Astrocyte (in vitro differentiated cells and primary cell): Measurements from ENCODE around the gene TUBB4B. TPM values are rescaled to one million over a fixed set of nuclear protein-coding genes. Genes with fewer than 3 reads are reported as not detected.

Experiments
- DNase-seq: peaks from one replicate; pipeline ENCODE4 v3.0.0-alpha.2; 2010; ENCODE audit warnings: low read depth
- FAIRE-seq: peaks from 2 replicates; lab custom pipeline; 2011; peaks lifted over from hg19 to GRCh38; lab: Jason Lieb, UNC
- H2AFZ ChIP-seq: 2 replicates; pipeline ENCODE4 v1.6.0; 2012; ENCODE audit warnings: low read depth, low read length, inconsistent platforms
- H3K27ac ChIP-seq: 2 replicates; pipeline ENCODE4 v1.5.1; 2011; ENCODE audit warnings: low read depth, low read length, inconsistent platforms
- H3K27me3 ChIP-seq: 2 replicates; pipeline ENCODE4 v1.6.0; 2011; ENCODE audit warnings: low read length, inconsistent platforms; ENCODE audit not compliant: insufficient read depth
- H3K36me3 ChIP-seq: 2 replicates; pipeline ENCODE4 v1.5.1; 2011; ENCODE audit warnings: low read length, inconsistent platforms; ENCODE audit not compliant: insufficient read depth
- H3K4me1 ChIP-seq: 2 replicates; pipeline ENCODE4 v1.5.1; 2011; ENCODE audit warnings: low read length, inconsistent platforms; ENCODE audit not compliant: insufficient read depth
- H3K4me2 ChIP-seq: 2 replicates; pipeline ENCODE4 v1.6.0; 2012; ENCODE audit warnings: low read length, inconsistent platforms
- H3K4me3 ChIP-seq: 2 replicates; pipeline ENCODE4 v1.5.1; 2011; ENCODE audit warnings: low read depth, mild to moderate bottlenecking, low read length, inconsistent platforms; ENCODE audit not compliant: insufficient read depth
- H3K79me2 ChIP-seq: 2 replicates; pipeline ENCODE4 v1.6.0; 2012; ENCODE audit warnings: mild to moderate bottlenecking, low read length, inconsistent platforms; ENCODE audit not compliant: insufficient read depth
- H3K9ac ChIP-seq: 2 replicates; pipeline ENCODE4 v1.6.0; 2012; ENCODE audit warnings: mild to moderate bottlenecking, low read length, inconsistent platforms
- H3K9me3 ChIP-seq: 2 replicates; pipeline ENCODE4 v1.5.1; 2012; ENCODE audit warnings: low read depth, mild to moderate bottlenecking, low read length, inconsistent platforms; ENCODE audit not compliant: insufficient read depth
- H4K20me1 ChIP-seq: 2 replicates; pipeline ENCODE4 v1.6.0; 2012; ENCODE audit warnings: low read length, inconsistent platforms; ENCODE audit not compliant: insufficient read depth
- H3K27ac Mint-ChIP-seq: one replicate; pipeline ENCODE4 v1.8.0; 2021; ENCODE audit warnings: mild to moderate bottlenecking, mixed read lengths; ENCODE audit not compliant: unreplicated experiment
- H3K27me3 Mint-ChIP-seq: one replicate; pipeline ENCODE4 v1.8.0; 2021; ENCODE audit warnings: low read depth, mixed read lengths; ENCODE audit not compliant: unreplicated experiment
- H3K36me3 Mint-ChIP-seq: one replicate; pipeline ENCODE4 v1.8.0; 2021; ENCODE audit warnings: low read depth, mixed read lengths; ENCODE audit not compliant: unreplicated experiment
- H3K4me1 Mint-ChIP-seq: one replicate; pipeline ENCODE4 v1.8.0; 2021; ENCODE audit warnings: low read depth, mixed read lengths; ENCODE audit not compliant: unreplicated experiment
- H3K4me3 Mint-ChIP-seq: one replicate; pipeline ENCODE4 v1.8.0; 2021; ENCODE audit warnings: mild to moderate bottlenecking, moderate library complexity, mixed read lengths; ENCODE audit not compliant: unreplicated experiment
- H3K9me3 Mint-ChIP-seq: one replicate; pipeline ENCODE4 v1.8.0; 2021; ENCODE audit warnings: mild to moderate bottlenecking, mixed read lengths; ENCODE audit not compliant: unreplicated experiment
- CTCF ChIP-seq: IDR thresholded peaks from 2 replicates; pipeline ENCODE4 v1.5.1; 2011; ENCODE audit warnings: low read depth, mild to moderate bottlenecking, inconsistent platforms, low read length, moderate library complexity; ENCODE audit not compliant: insufficient read depth
- EZH2 ChIP-seq: IDR thresholded peaks from 2 replicates; pipeline ENCODE4 v1.6.1; 2012; ENCODE audit warnings: mild to moderate bottlenecking, low read length, inconsistent platforms; ENCODE audit not compliant: insufficient read depth
- total RNA-seq: library from RNA; stranded (reverse); gene quantifications from 2 replicates; pipeline ENCODE4 v1.2.1, GENCODE V29; 2021

The TUBB4B gene
- total RNA-seq, 1 donor from 2014 or later = 218 TPM

- Histone ChIP-seq H3K4me2 (peak overlapping the region; percentile 54), H3K79me2 (peaks cover 21% of the 10 kb centered on the region), H2AFZ (no peak overlapping the region), H3K36me3 (no peaks in the 10 kb centered on the region), H4K20me1 (peaks cover 24% of the 10 kb centered on the region), H3K9me3 (no peaks in the 10 kb centered on the region), H3K27ac (no peak overlapping the region), H3K9ac (no peak overlapping the region), H3K4me3 (no peak overlapping the region), H3K4me1 (peaks cover 7% of the 10 kb centered on the region), H3K27me3 (no peaks in the 10 kb centered on the region)
- Mint-ChIP-seq H3K4me3 (no peak overlapping the region), H3K4me1 (peaks cover 1% of the 10 kb centered on the region), H3K27ac (no peak overlapping the region), H3K27me3 (no peaks in the 10 kb centered on the region), H3K36me3 (no peaks in the 10 kb centered on the region), H3K9me3 (no peaks in the 10 kb centered on the region)
- TF ChIP-seq EZH2 (no peak), CTCF (peak; percentile 71)
- DNase-seq = peak; percentile 25
- no peak for FAIRE-seq
Observed at GRCh38 chr9:137236238-137236935, 4.7 kb upstream of the TUBB4B start.

GRCh38 chr9:137236936-137237421, 4.1 kb upstream of the TUBB4B start:
- Histone ChIP-seq H3K4me3 (no peak overlapping the region), H2AFZ (no peak overlapping the region), H3K27me3 (no peaks in the 10 kb centered on the region), H3K27ac (no peak overlapping the region), H4K20me1 (peaks cover 29% of the 10 kb centered on the region), H3K4me2 (peak overlapping the region; percentile 54), H3K9me3 (no peaks in the 10 kb centered on the region), H3K79me2 (peaks cover 27% of the 10 kb centered on the region), H3K4me1 (peaks cover 7% of the 10 kb centered on the region), H3K36me3 (no peaks in the 10 kb centered on the region), H3K9ac (no peak overlapping the region)
- H3K36me3 Mint-ChIP-seq = peaks cover under 1% of the 10 kb centered on the region
- H3K27ac Mint-ChIP-seq = no peak overlapping the region
- no peak for TF ChIP-seq CTCF
- TF ChIP-seq EZH2 = no peak
- DNase-seq (no peak), FAIRE-seq (no peak)
- H3K9me3 Mint-ChIP-seq = no peaks in the 10 kb centered on the region
- no peaks in the 10 kb centered on the region for H3K27me3 Mint-ChIP-seq
- no peak overlapping the region for H3K4me3 Mint-ChIP-seq
- H3K4me1 Mint-ChIP-seq = peaks cover 1% of the 10 kb centered on the region
